ENCODE results near the gene PBX1.

GRCh38 chr1:164701189-164701761, 142.3 kb downstream of the PBX1 start:
- TF ChIP-seq EZH2 (IDR thresholded peaks at IDR 0.05; ENCODE audit: borderline replicate concordance, low read depth, low read length, severe bottlenecking): no peak
- no peak for TF ChIP-seq CTCF (IDR thresholded peaks at IDR 0.05; ENCODE audit: borderline replicate concordance, extremely low read depth, low read length, poor library complexity, severe bottlenecking)

Measured in DND-41 (cell line).